HepG2 (cell line): ENCODE measurements around the gene TBC1D14. TPM values are rescaled to one million over a fixed set of nuclear protein-coding genes. Genes with fewer than 3 reads are reported as not detected.

ENCODE experiments used
- ATAC-seq: fragments of 200-7000 bp; cut with Tn5 transposase; 3 replicates; pipeline ENCODE4 v1.9.1; 2020; ENCODE audit warnings: mild to moderate bottlenecking, moderate library complexity
- BruUV-seq: library from RNA; stranded (reverse); fragments of 400-500 nt; replicated peaks from 2 replicates; lab custom pipeline; 2021; lab: Mats Ljungman, UMichigan
- CTCF ChIA-PET: fragments of 300-600 bp; formaldehyde crosslinking; extraction: SDS; loops from one replicate; lab custom pipeline; 2021; ENCODE audit warnings: low total read pairs, inconsistent platforms, low intra/inter-chr PET ratio; lab: Yijun Ruan, JAX
- POLR2A ChIA-PET: fragments of 350-600 bp; sonication (Branson Sonifier 250); formaldehyde crosslinking; loops from one replicate; lab custom pipeline; 2020; ENCODE audit warnings: antibody characterized with exemption, inconsistent platforms; lab: Yijun Ruan, JAX
- DNase-seq: peaks from one replicate; pipeline ENCODE4 v3.0.0-alpha.2; 2015; ENCODE audit warnings: low spot score
- FAIRE-seq: peaks from 3 replicates; lab custom pipeline; 2011; peaks lifted over from hg19 to GRCh38; lab: Jason Lieb, UNC
- H2AFZ ChIP-seq: one replicate; pipeline ENCODE4 v1.6.1; 2011; ENCODE audit warnings: low read length, inconsistent platforms
- H3K27ac ChIP-seq: fragments of 300-600 bp; 3 replicates; pipeline ENCODE4 v1.8.0; 2011; ENCODE audit warnings: mixed run types, mild to moderate bottlenecking, mixed read lengths, low read length, inconsistent platforms; ENCODE audit not compliant: insufficient read depth; ENCODE audit errors: extremely low read length
- H3K27me3 ChIP-seq, 2 experiments: fragments of 200-600 bp in 1 of 2; 2 replicates in 1 of 2; 3 replicates in 1 of 2; pipeline versions ENCODE4 v1.6.0 to v1.8.0; 2011; ENCODE audit warnings: low read length in 2 of 2, mild to moderate bottlenecking in 2 of 2, moderate library complexity in 2 of 2, inconsistent platforms in 1 of 2; ENCODE audit not compliant: insufficient read depth in 2 of 2, control insufficient read depth in 1 of 2
- H3K36me3 ChIP-seq, 2 experiments: fragments of 200-600 bp in 1 of 2; replicated peaks in 1 of 2; 2 replicates in 1 of 2; 3 replicates in 1 of 2; pipeline versions ENCODE4 v1.5.1 to v1.8.0; 2011; ENCODE audit warnings: low read length in 2 of 2, inconsistent platforms in 1 of 2; ENCODE audit not compliant: insufficient read depth in 2 of 2, control insufficient read depth in 1 of 2
- H3K4me1 ChIP-seq: 2 replicates; pipeline ENCODE4 v1.5.1; 2012; ENCODE audit warnings: low read length, inconsistent platforms; ENCODE audit not compliant: insufficient read depth
- H3K4me2 ChIP-seq: 2 replicates; pipeline ENCODE4 v1.6.0; 2011; ENCODE audit warnings: low read depth, low read length, inconsistent platforms
- H3K4me3 ChIP-seq, 3 experiments: fragments of 200-600 bp in 1 of 3; sonication (generic), shearing (Covaris generic) in 1 of 3; replicated peaks in 1 of 3; 2 replicates each; pipeline ENCODE4 v1.5.1; 2011 to 2016; ENCODE audit warnings: low read length in 3 of 3, inconsistent platforms in 2 of 3, low read depth in 2 of 3, mild to moderate bottlenecking in 2 of 3, control low read depth in 1 of 3, mixed read lengths in 1 of 3; ENCODE audit not compliant: insufficient read depth in 1 of 3
- H3K79me2 ChIP-seq: one replicate; pipeline ENCODE4 v1.6.1; 2011; ENCODE audit warnings: low read length, inconsistent platforms; ENCODE audit not compliant: insufficient read depth
- H3K9ac ChIP-seq: 2 replicates; pipeline ENCODE4 v1.6.0; 2011; ENCODE audit warnings: mild to moderate bottlenecking, low read depth, low read length, inconsistent platforms; ENCODE audit not compliant: insufficient read depth
- H3K9me3 ChIP-seq: 2 replicates; pipeline ENCODE4 v1.5.1; 2012; ENCODE audit warnings: mild to moderate bottlenecking, low read length
- H4K20me1 ChIP-seq: 2 replicates; pipeline ENCODE4 v1.6.0; 2011; ENCODE audit warnings: inconsistent platforms, mild to moderate bottlenecking, low read length, moderate library complexity; ENCODE audit not compliant: insufficient read depth
- GATA4 ChIP-seq: sonication (generic); IDR thresholded peaks from 2 replicates; pipeline ENCODE4 v1.6.1; 2016; ENCODE audit warnings: antibody characterized with exemption, low read depth, borderline replicate concordance
- HNF1A ChIP-seq, 2 experiments: sonication (generic) in 1 of 2; formaldehyde crosslinking in 1 of 2; IDR thresholded peaks; 2 replicates each; pipeline versions ENCODE4 v1.4.0 to v1.6.1; 2016 to 2020; ENCODE audit warnings: borderline replicate concordance in 1 of 2, low read depth in 1 of 2, mild to moderate bottlenecking in 1 of 2, missing genetic modification reagents in 1 of 2
- PRDM10 ChIP-seq: sonication (generic); formaldehyde crosslinking; IDR thresholded peaks from 2 replicates; pipeline ENCODE4 v1.4.0; 2020; ENCODE audit warnings: low read depth, missing genetic modification reagents
- ZMYM3 ChIP-seq: sonication (generic); formaldehyde crosslinking; IDR thresholded peaks from 2 replicates; pipeline ENCODE4 v1.5.1; 2020; ENCODE audit warnings: mild to moderate bottlenecking, missing genetic modification reagents
- ZNF24 ChIP-seq: fragments of 450-650 bp; IDR thresholded peaks from 2 replicates; pipeline ENCODE4 v1.6.1; 2017; ENCODE audit warnings: antibody characterized with exemption, mild to moderate bottlenecking
- ZNF264 ChIP-seq: sonication (generic); formaldehyde crosslinking; IDR thresholded peaks from 2 replicates; pipeline ENCODE4 v1.4.0; 2020; ENCODE audit warnings: missing genetic modification reagents
- ZNF678 ChIP-seq: sonication (generic); formaldehyde crosslinking; IDR thresholded peaks from 2 replicates; pipeline ENCODE4 v1.4.0; 2020; ENCODE audit warnings: mild to moderate bottlenecking, missing genetic modification reagents
- ZNF7 ChIP-seq: IDR thresholded peaks from 2 replicates; pipeline ENCODE4 v1.6.1; 2016; ENCODE audit warnings: missing biosample characterization, missing genetic modification reagents
- whole genome bisulfite sequencing: methylation state at CpG from one replicate; pipeline ENCODE4 v1.1.6; 2017; ENCODE audit warnings: low lambda C conversion rate; 5-methylcytosine and 5-hydroxymethylcytosine counted together
- in situ Hi-C: cut with HindIII; loops from 2 replicates; pipeline ENCODE4 v1.10.0; 2017; ENCODE audit warnings: low pct_unique_long_range_greater_than_20kb; ENCODE audit not compliant: extremely low pct_ligation_motif_present
- intact Hi-C: fragments of 100-400 bp; cut with micrococcal nuclease; formaldehyde crosslinking; loops from one replicate; pipeline ENCODE4 v1.10.0; 2022; ENCODE audit not compliant: unreplicated experiment
- polyA plus RNA-seq, 8 experiments: library from polyadenylated mRNA; depleted of rRNA in 3 of 8; stranded (reverse) in 7 of 8; unstranded in 1 of 8; fragments of >200 nt; fragmentation: Illumina TruSeq in 4 of 8; extraction: Trizol in 4 of 8; gene quantifications; 2 replicates each; pipeline versions ENCODE4 v1.2.1 to v1.2.3, GENCODE V29; 2011 to 2016; ENCODE audit warnings: low read depth in 4 of 8, missing spikeins in 1 of 8, mixed read lengths in 1 of 8; ENCODE audit not compliant: insufficient read depth in 1 of 8
- total RNA-seq, 5 experiments: library from RNA; depleted of rRNA; stranded (reverse); fragments of >200 nt; fragmentation: Illumina TruSeq; extraction: Trizol; gene quantifications; 2 replicates each; pipeline ENCODE4 v1.2.3, GENCODE V29; 2016; ENCODE audit warnings: low read depth in 1 of 5

TBC1D14 gene
- total and polyA plus RNA-seq, 2 of the 13 experiments (the other 11 are each of a cell fraction or from before 2014, with no cell fraction given) = 29.5 to 46.5 TPM

GRCh38 chr4:6935965-6936364 lies 26.3 kb downstream of the TBC1D14 start (continued):
- peak; percentile 73; the same call in 1 of the 2 replicates for TF ChIP-seq PRDM10
- TF ChIP-seq ZNF24 = no peak
- peak; percentile 53; the same call in 1 of the 2 replicates for TF ChIP-seq ZMYM3 (CRISPR knock-in tag)
- TF ChIP-seq, all 625 proteins: peak for 28

GRCh38 chr4:6937201-6937600 lies 27.6 kb downstream of the TBC1D14 start:
- Histone ChIP-seq H3K27ac (no peak overlapping the region), H3K79me2 (peaks cover 91% of the 10 kb centered on the region), H3K9me3 (no peaks in the 10 kb centered on the region), H4K20me1 (peaks cover 6% of the 10 kb centered on the region; the same call in 1 of the 2 replicates), H3K9ac (no peak overlapping the region), H3K4me3 (no peak overlapping the region), H2AFZ (no peak overlapping the region), H3K27me3 (no peaks in the 10 kb centered on the region), H3K4me2 (no peak overlapping the region), H3K4me1 (peaks cover 65% of the 10 kb centered on the region), H3K36me3 (peaks cover 8 to 41% of the 10 kb centered on the region in 2 experiments; a peak in 4 of 5 replicates)
- no peak for FAIRE-seq
- BruUV-seq = no TSS peak
- TF ChIP-seq ZNF678 (CRISPR knock-in tag) (no peak), ZNF264 (CRISPR knock-in tag) (peak; percentile 99), GATA4 (no peak), HNF1A (IDR thresholded peaks at IDR 0.05; ENCODE audit: low read depth) (no peak), HNF1A (CRISPR knock-in tag; IDR thresholded peaks at IDR 0.05; ENCODE audit: borderline replicate concordance) (0 out of 2 replicates have a peak, but pooled peaks have one; percentile 5), ZNF7 (CRISPR knock-in tag) (no peak)
- ChIA-PET CTCF (no interaction called here), POLR2A (interaction anchor here (1.7 kb wide), 1 partner anchor 10 kb away, joined by 4 read pairs; no protein-coding TSS in a partner anchor)
- no peak for ATAC-seq
- in situ Hi-C loops (no loop called here), intact Hi-C loops (no loop called here)
- 88% methylated on average over 6 of the region's 6 CpGs for WGBS
- DNase-seq = no peak
